GM12878 (cell line): Measurements from ENCODE around the gene PLB1.

ENCODE experiments used
- POLR2A ChIP-seq: IDR thresholded peaks from 2 replicates; pipeline ENCODE4 v1.6.1; 2011; ENCODE audit warnings: low read depth, mild to moderate bottlenecking, low read length
- YBX1 ChIP-seq: fragments of 450-650 bp; IDR thresholded peaks from 2 replicates; pipeline ENCODE4 v1.6.1; 2016; ENCODE audit warnings: antibody characterized with exemption
- TF ChIP-seq, protein P1 (sequence below), 3 experiments: IDR thresholded peaks in 2 of 3; conservative IDR thresholded peaks in 1 of 3; 2 replicates each; pipeline ENCODE4 v1.5.1; 2011; ENCODE audit warnings: low read depth in 3 of 3, low read length in 3 of 3, mild to moderate bottlenecking in 3 of 3, control low read depth in 2 of 3, moderate library complexity in 2 of 3, inconsistent platforms in 1 of 3, mixed read lengths in 1 of 3; ENCODE audit not compliant: control insufficient read depth in 2 of 3, insufficient read depth in 1 of 3; ENCODE audit errors: extremely low read depth in 1 of 3

DNA sequence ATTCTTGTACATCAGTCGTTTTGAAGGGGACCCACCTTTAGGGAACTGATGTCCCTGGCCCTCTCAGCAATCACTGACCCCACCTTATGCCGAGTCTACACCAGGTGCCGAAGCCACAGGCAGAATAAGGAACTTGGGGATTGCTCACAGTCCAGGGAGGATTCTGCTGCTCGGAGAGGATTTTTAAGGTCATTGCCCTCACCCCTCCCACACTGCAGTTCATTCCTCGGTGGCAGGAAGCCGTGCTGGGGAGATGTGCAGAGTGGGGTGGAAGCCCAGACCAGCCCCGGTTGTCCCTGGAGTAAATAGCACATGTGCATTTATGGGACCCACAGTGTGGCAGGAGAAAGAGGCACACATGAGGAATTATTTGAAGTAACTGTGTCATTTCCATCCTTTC, 50.4 kb downstream of the PLB1 start:
- no peak for TF ChIP-seq YBX1
- TF ChIP-seq, protein P1, sequence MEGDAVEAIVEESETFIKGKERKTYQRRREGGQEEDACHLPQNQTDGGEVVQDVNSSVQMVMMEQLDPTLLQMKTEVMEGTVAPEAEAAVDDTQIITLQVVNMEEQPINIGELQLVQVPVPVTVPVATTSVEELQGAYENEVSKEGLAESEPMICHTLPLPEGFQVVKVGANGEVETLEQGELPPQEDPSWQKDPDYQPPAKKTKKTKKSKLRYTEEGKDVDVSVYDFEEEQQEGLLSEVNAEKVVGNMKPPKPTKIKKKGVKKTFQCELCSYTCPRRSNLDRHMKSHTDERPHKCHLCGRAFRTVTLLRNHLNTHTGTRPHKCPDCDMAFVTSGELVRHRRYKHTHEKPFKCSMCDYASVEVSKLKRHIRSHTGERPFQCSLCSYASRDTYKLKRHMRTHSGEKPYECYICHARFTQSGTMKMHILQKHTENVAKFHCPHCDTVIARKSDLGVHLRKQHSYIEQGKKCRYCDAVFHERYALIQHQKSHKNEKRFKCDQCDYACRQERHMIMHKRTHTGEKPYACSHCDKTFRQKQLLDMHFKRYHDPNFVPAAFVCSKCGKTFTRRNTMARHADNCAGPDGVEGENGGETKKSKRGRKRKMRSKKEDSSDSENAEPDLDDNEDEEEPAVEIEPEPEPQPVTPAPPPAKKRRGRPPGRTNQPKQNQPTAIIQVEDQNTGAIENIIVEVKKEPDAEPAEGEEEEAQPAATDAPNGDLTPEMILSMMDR (IDR thresholded peaks at IDR 0.05 in 2 of 3, conservative IDR thresholded peaks at IDR 0.05 in 1 of 3; ENCODE audit: control insufficient read depth in 2 of 3, extremely low read depth in 1 of 3, insufficient read depth in 1 of 3, low read depth in 3 of 3, low read length in 3 of 3): no peak
- no peak for TF ChIP-seq POLR2A
